Muscle of back (tissue), 11 donors: ENCODE results near the gene GRAMD1A. TPM values are rescaled to one million over a fixed set of nuclear protein-coding genes. Genes with fewer than 3 reads are reported as not detected.

Source experiments
- DNase-seq, 3 donors: peaks; one replicate each; pipeline versions ENCODE4 v3.0.0 to v3.0.0-alpha.2; 2013
- polyA plus RNA-seq, 10 donors: library from polyadenylated mRNA; unstranded; fragments of 120-200 nt; gene quantifications; one replicate each; pipeline ENCODE4 v1.2.1, GENCODE V29; 2013; ENCODE audit not compliant: insufficient read length in 10 of 10

The GRAMD1A gene
- polyA plus RNA-seq, 10 donors = 33.1 to 46.6 (median 37.1) TPM

- DNase-seq = no peak
Measured at GRCh38 chr19:35070471-35070870, 70.3 kb downstream of the GRAMD1A start.

GRCh38 chr19:35073516-35073915, 73.4 kb downstream of the GRAMD1A start:
- DNase-seq = no peak

GRCh38 chr19:35073941-35074340, 73.8 kb downstream of the GRAMD1A start:
- no peak for DNase-seq

GRCh38 chr19:35074426-35075201, 74.5 kb downstream of the GRAMD1A start:
- DNase-seq = no peak

GRCh38 chr19:35075202-35076025, 75.3 kb downstream of the GRAMD1A start:
- no peak for DNase-seq

GRCh38 chr19:35076026-35076370, 75.9 kb downstream of the GRAMD1A start:
- DNase-seq = no peak

Other genes starting within 250 kb of the GRAMD1A start
- 1 to 10 TPM; 5.0 to 8.5 (median 5.9) TPM for gene ZNF599, start 227.1 kb upstream of the GRAMD1A start, polyA plus RNA-seq
- gene ZNF30, start 73.4 kb upstream of the GRAMD1A start, polyA plus RNA-seq = 1 to 10 TPM; 2.7 to 5.7 (median 4.2) TPM
- gene ZNF792, start 36.1 kb upstream of the GRAMD1A start, polyA plus RNA-seq = 1 to 10 TPM; 1.9 to 4.9 (median 3.0) TPM
- gene SCN1B, start 30.1 kb downstream of the GRAMD1A start, polyA plus RNA-seq = 1 to 10 TPM; 1.9 to 7.8 (median 4.5) TPM
- under 1 TPM in 8 of 10 donors, not detected in 2; 0.09 to 0.91 (median 0.41) TPM for gene HPN, start 41.4 kb downstream of the GRAMD1A start, polyA plus RNA-seq
- gene FXYD3, start 115.5 kb downstream of the GRAMD1A start, polyA plus RNA-seq = 10 to 100 TPM in 2 of 10 donors, 1 to 10 TPM in 1, under 1 TPM in 3, not detected in 4; 0.34 to 12.8 (median 0.80) TPM
- gene LGI4, start 134.7 kb downstream of the GRAMD1A start, polyA plus RNA-seq = 10 to 100 TPM in 8 of 10 donors, 1 to 10 TPM in 2; 9.1 to 15.8 (median 11.1) TPM
- gene FXYD1, start 138.5 kb downstream of the GRAMD1A start, polyA plus RNA-seq = 100 to 1,000 TPM; 138 to 257 (median 215) TPM
- 1 to 10 TPM in 4 of 10 donors, under 1 TPM in 6; 0.42 to 2.4 (median 0.89) TPM for gene FXYD7, start 142.9 kb downstream of the GRAMD1A start, polyA plus RNA-seq
- 10 to 100 TPM; 16.8 to 41.1 (median 22.9) TPM for gene FXYD5, start 154.4 kb downstream of the GRAMD1A start, polyA plus RNA-seq
- under 1 TPM in 1 of 10 donors, not detected in 9; 0.19 TPM for gene FAM187B, start 228.4 kb downstream of the GRAMD1A start, polyA plus RNA-seq
- gene LSR, start 248.7 kb downstream of the GRAMD1A start, polyA plus RNA-seq = 1 to 10 TPM; 3.6 to 8.6 (median 6.1) TPM